Panc1 (cell line): ENCODE data around the gene DOCK1. TPM values are rescaled to one million over a fixed set of nuclear protein-coding genes. Genes with fewer than 3 reads are reported as not detected.

Experiments used
- ATAC-seq: fragments of 200-7000 bp; cut with Tn5 transposase; 2 replicates; pipeline ENCODE4 v1.9.1; 2020; ENCODE audit warnings: mild to moderate bottlenecking, moderate library complexity
- BruUV-seq: library from RNA; stranded (reverse); fragments of 400-500 nt; replicated peaks from 2 replicates; lab custom pipeline; 2021; lab: Mats Ljungman, UMichigan
- CTCF ChIA-PET: fragments of 300-600 bp; sonication (Branson Sonifier 250); formaldehyde crosslinking; loops from one replicate; lab custom pipeline; 2022; ENCODE audit warnings: antibody characterized with exemption; lab: Charles Lee
- POLR2A ChIA-PET: fragments of 300-600 bp; sonication (Branson Sonifier 250); formaldehyde crosslinking; loops from one replicate; lab custom pipeline; 2022; ENCODE audit warnings: antibody characterized with exemption; lab: Charles Lee
- DNase-seq: peaks from one replicate; pipeline ENCODE4 v3.0.0-alpha.2; 2010; ENCODE audit warnings: low read depth, low spot score
- H3K27ac ChIP-seq: 2 replicates; pipeline ENCODE4 v1.5.1; 2011; ENCODE audit warnings: mild to moderate bottlenecking, low read length, inconsistent platforms
- H3K27me3 ChIP-seq: fragments of 200-500 bp; sonication (Bioruptor generic); 2 replicates; pipeline ENCODE4 v1.6.0; 2014; ENCODE audit warnings: low read length, inconsistent platforms; ENCODE audit not compliant: control insufficient read depth, insufficient read depth
- H3K36me3 ChIP-seq: fragments of 200-500 bp; sonication (Bioruptor generic); 2 replicates; pipeline ENCODE4 v1.5.1; 2014; ENCODE audit warnings: inconsistent platforms, mild to moderate bottlenecking, low read length, moderate library complexity; ENCODE audit not compliant: control insufficient read depth, insufficient read depth
- H3K4me1 ChIP-seq: 2 replicates; pipeline ENCODE4 v1.5.1; 2011; ENCODE audit warnings: inconsistent platforms, mild to moderate bottlenecking, low read length, moderate library complexity; ENCODE audit not compliant: control insufficient read depth, insufficient read depth
- H3K4me3 ChIP-seq, 2 experiments: 2 replicates each; pipeline ENCODE4 v1.5.1; 2011 to 2012; ENCODE audit warnings: low read depth in 2 of 2, low read length in 2 of 2, mild to moderate bottlenecking in 2 of 2, inconsistent platforms in 1 of 2, moderate library complexity in 1 of 2
- H3K9me3 ChIP-seq: fragments of 200-500 bp; sonication (Bioruptor generic); 2 replicates; pipeline ENCODE4 v1.5.1; 2014; ENCODE audit warnings: low read depth, mild to moderate bottlenecking, inconsistent platforms, low read length, moderate library complexity; ENCODE audit not compliant: control insufficient read depth, insufficient read depth
- POLR2AphosphoS5 ChIP-seq: IDR thresholded peaks from 2 replicates; pipeline ENCODE4 v1.6.1; 2012; ENCODE audit warnings: mild to moderate bottlenecking, low read depth, low read length, moderate library complexity
- SIN3A ChIP-seq: IDR thresholded peaks from 2 replicates; pipeline ENCODE4 v1.6.1; 2012; ENCODE audit warnings: low read depth, mild to moderate bottlenecking, low read length, moderate library complexity, borderline replicate concordance; ENCODE audit not compliant: insufficient read depth
- TCF7L2 ChIP-seq: IDR thresholded peaks from 2 replicates; pipeline ENCODE4 v1.6.1; 2011; ENCODE audit warnings: mild to moderate bottlenecking, low read depth, low read length, inconsistent platforms
- in situ Hi-C: cut with HindIII; loops from 2 replicates; pipeline ENCODE4 v1.10.0; 2016; ENCODE audit warnings: low sequenced_read_pairs, low pct_unique_long_range_greater_than_20kb
- intact Hi-C: fragments of 100-400 bp; cut with micrococcal nuclease; formaldehyde crosslinking; loops from one replicate; pipeline ENCODE4 v1.10.0; 2022; ENCODE audit not compliant: unreplicated experiment
- total RNA-seq: library from RNA; stranded (reverse); gene quantifications from one replicate; pipeline ENCODE4 v1.2.1, GENCODE V29; 2021; ENCODE audit not compliant: unreplicated experiment
- TF ChIP-seq, protein P1 (sequence below): fragments of 450-650 bp; IDR thresholded peaks from 2 replicates; pipeline ENCODE4 v1.5.1; 2017; ENCODE audit warnings: mild to moderate bottlenecking
- TF ChIP-seq, protein P2 (sequence below), 2 experiments: IDR thresholded peaks; 2 replicates each; pipeline ENCODE4 v1.6.1; 2011 to 2012; ENCODE audit warnings: low read depth in 2 of 2, control low read depth in 1 of 2, low read length in 1 of 2, mild to moderate bottlenecking in 1 of 2, moderate library complexity in 1 of 2; ENCODE audit not compliant: insufficient read depth in 1 of 2

DOCK1 gene
- total RNA-seq, 1 experiment from 2014 or later = 67.6 TPM

DNA sequence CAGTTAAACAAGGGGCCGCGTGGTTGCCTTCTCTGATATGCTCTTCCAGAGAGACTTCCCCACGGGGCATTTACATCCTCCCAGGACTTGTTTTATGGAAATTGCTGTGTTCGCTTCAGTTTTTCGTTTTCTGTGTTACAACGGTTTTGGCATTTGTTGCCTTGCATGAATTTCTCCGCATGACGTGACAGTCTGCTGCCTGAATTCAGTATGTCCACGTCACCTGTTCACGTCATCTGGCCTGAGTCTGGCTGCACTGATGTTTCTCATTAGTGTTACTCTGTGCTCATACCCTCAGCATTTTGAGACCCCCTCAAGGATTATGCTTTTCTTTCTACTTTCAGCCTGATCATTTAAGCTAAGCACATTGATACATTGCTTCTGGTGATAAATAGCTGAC lies 340.2 kb downstream of the DOCK1 start:
- Histone ChIP-seq H3K27ac (no peak overlapping the region), H3K4me1 (no peaks in the 10 kb centered on the region), H3K27me3 (no peaks in the 10 kb centered on the region), H3K9me3 (no peaks in the 10 kb centered on the region), H3K4me3 (no peak overlapping the region), H3K36me3 (no peaks in the 10 kb centered on the region; the same call in 1 of the 2 replicates)
- intact Hi-C loops = no loop called here
- ChIA-PET CTCF (no interaction called here), POLR2A (no interaction called here)
- no TSS peak for BruUV-seq
- TF ChIP-seq POLR2AphosphoS5 (no peak), TCF7L2 (no peak), SIN3A (no peak)
- TF ChIP-seq, protein P1, sequence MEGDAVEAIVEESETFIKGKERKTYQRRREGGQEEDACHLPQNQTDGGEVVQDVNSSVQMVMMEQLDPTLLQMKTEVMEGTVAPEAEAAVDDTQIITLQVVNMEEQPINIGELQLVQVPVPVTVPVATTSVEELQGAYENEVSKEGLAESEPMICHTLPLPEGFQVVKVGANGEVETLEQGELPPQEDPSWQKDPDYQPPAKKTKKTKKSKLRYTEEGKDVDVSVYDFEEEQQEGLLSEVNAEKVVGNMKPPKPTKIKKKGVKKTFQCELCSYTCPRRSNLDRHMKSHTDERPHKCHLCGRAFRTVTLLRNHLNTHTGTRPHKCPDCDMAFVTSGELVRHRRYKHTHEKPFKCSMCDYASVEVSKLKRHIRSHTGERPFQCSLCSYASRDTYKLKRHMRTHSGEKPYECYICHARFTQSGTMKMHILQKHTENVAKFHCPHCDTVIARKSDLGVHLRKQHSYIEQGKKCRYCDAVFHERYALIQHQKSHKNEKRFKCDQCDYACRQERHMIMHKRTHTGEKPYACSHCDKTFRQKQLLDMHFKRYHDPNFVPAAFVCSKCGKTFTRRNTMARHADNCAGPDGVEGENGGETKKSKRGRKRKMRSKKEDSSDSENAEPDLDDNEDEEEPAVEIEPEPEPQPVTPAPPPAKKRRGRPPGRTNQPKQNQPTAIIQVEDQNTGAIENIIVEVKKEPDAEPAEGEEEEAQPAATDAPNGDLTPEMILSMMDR = no peak
- TF ChIP-seq, protein P2, sequence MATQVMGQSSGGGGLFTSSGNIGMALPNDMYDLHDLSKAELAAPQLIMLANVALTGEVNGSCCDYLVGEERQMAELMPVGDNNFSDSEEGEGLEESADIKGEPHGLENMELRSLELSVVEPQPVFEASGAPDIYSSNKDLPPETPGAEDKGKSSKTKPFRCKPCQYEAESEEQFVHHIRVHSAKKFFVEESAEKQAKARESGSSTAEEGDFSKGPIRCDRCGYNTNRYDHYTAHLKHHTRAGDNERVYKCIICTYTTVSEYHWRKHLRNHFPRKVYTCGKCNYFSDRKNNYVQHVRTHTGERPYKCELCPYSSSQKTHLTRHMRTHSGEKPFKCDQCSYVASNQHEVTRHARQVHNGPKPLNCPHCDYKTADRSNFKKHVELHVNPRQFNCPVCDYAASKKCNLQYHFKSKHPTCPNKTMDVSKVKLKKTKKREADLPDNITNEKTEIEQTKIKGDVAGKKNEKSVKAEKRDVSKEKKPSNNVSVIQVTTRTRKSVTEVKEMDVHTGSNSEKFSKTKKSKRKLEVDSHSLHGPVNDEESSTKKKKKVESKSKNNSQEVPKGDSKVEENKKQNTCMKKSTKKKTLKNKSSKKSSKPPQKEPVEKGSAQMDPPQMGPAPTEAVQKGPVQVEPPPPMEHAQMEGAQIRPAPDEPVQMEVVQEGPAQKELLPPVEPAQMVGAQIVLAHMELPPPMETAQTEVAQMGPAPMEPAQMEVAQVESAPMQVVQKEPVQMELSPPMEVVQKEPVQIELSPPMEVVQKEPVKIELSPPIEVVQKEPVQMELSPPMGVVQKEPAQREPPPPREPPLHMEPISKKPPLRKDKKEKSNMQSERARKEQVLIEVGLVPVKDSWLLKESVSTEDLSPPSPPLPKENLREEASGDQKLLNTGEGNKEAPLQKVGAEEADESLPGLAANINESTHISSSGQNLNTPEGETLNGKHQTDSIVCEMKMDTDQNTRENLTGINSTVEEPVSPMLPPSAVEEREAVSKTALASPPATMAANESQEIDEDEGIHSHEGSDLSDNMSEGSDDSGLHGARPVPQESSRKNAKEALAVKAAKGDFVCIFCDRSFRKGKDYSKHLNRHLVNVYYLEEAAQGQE (IDR thresholded peaks at IDR 0.05; ENCODE audit: insufficient read depth in 1 of 2, low read depth in 2 of 2, low read length in 1 of 2) = no peak
- DNase-seq (no peak), ATAC-seq (no peak)
- in situ Hi-C loops = no loop called here

DNA sequence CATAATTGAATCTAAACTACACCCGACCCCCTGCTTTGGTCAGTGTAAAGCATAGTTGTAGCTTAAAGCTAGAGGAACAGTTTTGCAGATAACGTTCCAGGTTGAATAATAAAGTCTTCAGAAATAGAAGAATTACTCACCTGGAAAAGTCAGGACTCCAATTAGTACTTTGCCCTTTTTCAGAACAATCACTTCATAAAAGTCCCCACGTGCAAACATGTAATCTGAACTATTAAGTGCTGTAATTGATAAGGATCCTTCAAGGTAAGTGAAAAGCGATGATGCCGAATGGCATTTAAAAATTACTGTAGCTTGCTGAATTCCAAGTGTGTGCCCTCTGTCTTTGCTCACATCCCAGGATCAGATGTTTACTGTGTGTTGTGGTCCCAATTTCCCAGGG lies 344.8 kb downstream of the DOCK1 start:
- no peak for ATAC-seq
- in situ Hi-C loops = no loop called here
- H3K36me3 ChIP-seq = no peaks in the 10 kb centered on the region; the same call in 1 of the 2 replicates
- no peak for DNase-seq
- TF ChIP-seq, protein P2 (IDR thresholded peaks at IDR 0.05; ENCODE audit: insufficient read depth in 1 of 2, low read depth in 2 of 2, low read length in 1 of 2) = no peak
- TF ChIP-seq SIN3A = no peak
- TF ChIP-seq TCF7L2 = no peak
- no peak for TF ChIP-seq POLR2AphosphoS5
- TF ChIP-seq, protein P1 = no peak
- H3K9me3 ChIP-seq = no peaks in the 10 kb centered on the region
- no TSS peak for BruUV-seq
- intact Hi-C loops = no loop called here
- no peaks in the 10 kb centered on the region for H3K4me1 ChIP-seq
- H3K27me3 ChIP-seq = no peaks in the 10 kb centered on the region
- ChIA-PET CTCF (no interaction called here), POLR2A (no interaction called here)
- H3K4me3 ChIP-seq = no peak overlapping the region
- H3K27ac ChIP-seq = no peak overlapping the region
